AG04449 (cell line): ENCODE data around the gene CACNB1.

ENCODE experiments used
- CTCF ChIA-PET: fragments of 350-600 bp; formaldehyde crosslinking; extraction: SDS; loops from one replicate; lab custom pipeline; 2021; ENCODE audit warnings: antibody characterized with exemption; lab: Yijun Ruan, JAX
- POLR2A ChIA-PET: fragments of 400-600, 350-600 bp; formaldehyde crosslinking; extraction: SDS; loops from one replicate; lab custom pipeline; 2020; ENCODE audit warnings: antibody characterized with exemption, inconsistent platforms; lab: Yijun Ruan, JAX
- DNase-seq: peaks from one replicate; pipeline ENCODE4 v3.0.0-alpha.2; 2010; ENCODE audit warnings: low read depth, low spot score
- H3K4me3 ChIP-seq: 2 replicates; pipeline ENCODE4 v1.5.1; 2011; ENCODE audit warnings: low read depth, mild to moderate bottlenecking, control low read depth, low read length
- TF ChIP-seq, protein P1 (sequence below): IDR thresholded peaks from one replicate; pipeline ENCODE4 v1.5.1; 2011; ENCODE audit warnings: mild to moderate bottlenecking, moderate library complexity, low read length, control low read depth, inconsistent platforms; ENCODE audit not compliant: insufficient read depth; ENCODE audit errors: missing control alignments

The CACNB1 gene

DNA sequence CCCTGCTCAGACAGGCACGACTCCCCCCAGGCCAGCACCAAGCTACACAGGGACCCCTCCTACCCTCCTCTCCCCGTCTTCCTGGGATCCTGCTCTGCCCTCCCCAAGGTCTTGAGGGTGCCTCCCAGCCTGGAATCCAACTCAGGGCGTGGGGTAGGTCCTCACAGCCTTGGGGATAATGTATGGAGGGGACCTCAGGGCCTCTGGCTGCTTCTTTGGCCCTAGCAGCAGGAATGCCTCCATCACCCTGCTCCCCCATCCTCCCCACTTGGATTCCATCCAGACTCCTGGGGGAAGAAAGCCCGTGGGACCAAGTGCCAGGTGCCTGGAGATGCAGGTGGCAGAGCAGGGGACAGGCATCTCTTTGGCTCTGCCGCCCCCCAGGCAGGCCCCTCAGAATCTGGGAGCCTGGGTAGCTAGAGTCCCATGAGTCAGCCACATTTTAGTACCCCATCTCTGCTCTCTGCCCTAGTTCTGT, 39.0 kb upstream of the CACNB1 start:
- CTCF ChIA-PET, result interaction anchor here (0.7 to 20.3 kb wide), 19 partner anchors 8 to 328 kb away, joined by 3 to 429 read pairs (median 4); partner anchors contain the start of gene RPL19
- DNase-seq, result no peak
- POLR2A ChIA-PET, result no interaction called here
- TF ChIP-seq, protein P1, sequence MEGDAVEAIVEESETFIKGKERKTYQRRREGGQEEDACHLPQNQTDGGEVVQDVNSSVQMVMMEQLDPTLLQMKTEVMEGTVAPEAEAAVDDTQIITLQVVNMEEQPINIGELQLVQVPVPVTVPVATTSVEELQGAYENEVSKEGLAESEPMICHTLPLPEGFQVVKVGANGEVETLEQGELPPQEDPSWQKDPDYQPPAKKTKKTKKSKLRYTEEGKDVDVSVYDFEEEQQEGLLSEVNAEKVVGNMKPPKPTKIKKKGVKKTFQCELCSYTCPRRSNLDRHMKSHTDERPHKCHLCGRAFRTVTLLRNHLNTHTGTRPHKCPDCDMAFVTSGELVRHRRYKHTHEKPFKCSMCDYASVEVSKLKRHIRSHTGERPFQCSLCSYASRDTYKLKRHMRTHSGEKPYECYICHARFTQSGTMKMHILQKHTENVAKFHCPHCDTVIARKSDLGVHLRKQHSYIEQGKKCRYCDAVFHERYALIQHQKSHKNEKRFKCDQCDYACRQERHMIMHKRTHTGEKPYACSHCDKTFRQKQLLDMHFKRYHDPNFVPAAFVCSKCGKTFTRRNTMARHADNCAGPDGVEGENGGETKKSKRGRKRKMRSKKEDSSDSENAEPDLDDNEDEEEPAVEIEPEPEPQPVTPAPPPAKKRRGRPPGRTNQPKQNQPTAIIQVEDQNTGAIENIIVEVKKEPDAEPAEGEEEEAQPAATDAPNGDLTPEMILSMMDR, result no peak
- H3K4me3 ChIP-seq, result no peak overlapping the region

DNA sequence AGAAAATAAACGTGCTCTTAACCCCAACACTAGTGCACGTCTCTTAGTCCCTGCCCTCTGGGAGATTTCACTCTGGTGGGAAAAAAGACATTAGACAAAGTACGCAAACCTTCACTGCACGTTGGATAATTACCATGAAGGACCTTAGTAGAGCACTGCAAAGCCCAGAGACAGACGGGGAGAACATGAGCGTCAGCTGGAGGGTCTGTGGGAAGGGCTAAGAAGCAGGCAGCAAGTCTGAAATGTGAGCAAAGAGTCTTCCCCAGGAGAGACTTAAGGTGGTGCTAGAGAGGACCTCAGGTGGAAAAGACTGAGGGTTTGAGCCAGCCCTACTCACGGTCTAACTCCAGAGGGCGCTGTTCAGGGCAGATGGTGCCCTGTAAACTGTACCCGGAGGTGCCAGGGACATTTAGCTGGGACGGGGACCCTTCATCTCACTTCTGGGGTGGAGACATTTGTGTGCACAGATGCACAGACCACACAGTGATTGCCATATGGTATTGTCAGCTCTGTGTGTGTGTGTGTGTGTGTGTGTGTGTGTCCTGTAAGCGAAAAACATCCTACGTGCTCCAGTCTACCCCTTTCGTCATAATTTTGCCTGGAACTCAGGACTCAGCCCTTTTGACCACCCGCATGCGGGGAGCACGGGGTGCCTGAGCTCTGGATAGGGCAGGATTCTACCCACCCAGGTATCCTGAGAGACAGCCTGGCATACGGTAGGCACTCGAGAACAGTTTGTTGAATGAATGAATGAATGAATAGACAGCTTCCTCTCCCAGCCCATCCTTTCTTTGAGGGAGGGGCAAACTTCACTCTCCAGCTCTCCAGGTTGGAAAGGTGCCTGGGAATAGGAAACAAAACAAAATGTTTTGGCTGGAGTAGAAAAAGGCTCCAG, 38.3 kb upstream of the CACNB1 start:
- TF ChIP-seq, protein P1, result peak; percentile 69
- H3K4me3 ChIP-seq, result no peak overlapping the region
- ChIA-PET CTCF (interaction anchor here (0.6 to 20.3 kb wide), 21 partner anchors 9 to 327 kb away, joined by 3 to 429 read pairs (median 4); partner anchors contain the start of gene RPL19), POLR2A (interaction anchor here (1.0 kb wide), 1 partner anchor 36 kb away, joined by 3 read pairs; the partner anchor contains the start of gene RPL19)
- DNase-seq, result no peak

DNA sequence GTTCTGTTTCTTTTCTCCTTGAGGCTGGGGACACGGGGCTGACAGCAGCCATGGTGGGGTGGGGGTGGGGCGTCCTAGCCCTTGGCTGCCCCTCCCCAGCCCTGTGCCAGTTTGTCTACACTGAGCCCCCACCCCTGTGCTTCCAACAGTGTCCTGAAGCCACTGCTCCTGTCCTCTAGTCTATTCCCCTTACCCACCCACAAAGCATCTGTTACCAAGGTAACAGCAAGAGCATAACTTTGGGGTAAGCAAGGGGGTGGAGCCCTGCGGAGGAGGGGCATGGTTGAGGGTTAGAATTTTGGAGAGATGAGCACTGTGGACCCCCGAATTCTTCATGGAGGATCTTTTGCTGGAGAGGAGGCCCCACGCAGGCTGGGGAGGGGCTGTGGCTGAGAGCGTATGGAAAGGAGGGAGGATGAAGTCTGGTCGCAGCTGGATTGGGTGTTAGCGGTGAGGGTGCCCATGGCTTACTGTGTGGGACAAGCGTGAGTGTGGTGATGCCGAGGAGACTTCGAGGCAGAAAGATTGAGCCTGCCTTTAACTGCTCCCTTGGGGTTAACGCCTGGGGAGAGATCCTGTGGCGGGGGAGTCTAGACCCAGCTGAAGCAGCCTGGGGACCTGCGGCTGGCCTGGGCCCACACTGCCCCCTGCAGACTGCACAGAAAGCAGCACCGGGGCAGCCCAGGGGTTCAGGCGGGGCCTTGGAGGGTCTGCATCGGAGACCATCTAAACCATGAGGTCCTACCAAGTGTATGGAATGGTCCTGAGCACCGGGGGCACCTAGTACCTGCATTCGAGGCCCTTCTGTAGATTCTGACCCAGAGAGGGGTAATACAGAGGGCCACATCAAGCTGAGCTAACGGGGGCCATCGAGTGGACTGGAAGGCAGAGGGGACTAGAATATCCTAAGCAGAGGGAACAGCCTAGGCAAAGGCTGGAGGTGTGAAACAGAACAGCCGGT, 34.4 kb upstream of the CACNB1 start:
- DNase-seq, result no peak
- TF ChIP-seq, protein P1, result peak; percentile 91
- ChIA-PET POLR2A (interaction anchor here (1.6 kb wide), 1 partner anchor 32 kb away, joined by 6 read pairs; the partner anchor contains the start of gene RPL19), CTCF (interaction anchor here (0.7 to 20.3 kb wide), 23 partner anchors 9 to 250 kb away, joined by 3 to 429 read pairs (median 7); partner anchors contain the start of genes ARL5C, CACNB1 and RPL19)
- H3K4me3 ChIP-seq, result peak overlapping the region; percentile 34

DNA sequence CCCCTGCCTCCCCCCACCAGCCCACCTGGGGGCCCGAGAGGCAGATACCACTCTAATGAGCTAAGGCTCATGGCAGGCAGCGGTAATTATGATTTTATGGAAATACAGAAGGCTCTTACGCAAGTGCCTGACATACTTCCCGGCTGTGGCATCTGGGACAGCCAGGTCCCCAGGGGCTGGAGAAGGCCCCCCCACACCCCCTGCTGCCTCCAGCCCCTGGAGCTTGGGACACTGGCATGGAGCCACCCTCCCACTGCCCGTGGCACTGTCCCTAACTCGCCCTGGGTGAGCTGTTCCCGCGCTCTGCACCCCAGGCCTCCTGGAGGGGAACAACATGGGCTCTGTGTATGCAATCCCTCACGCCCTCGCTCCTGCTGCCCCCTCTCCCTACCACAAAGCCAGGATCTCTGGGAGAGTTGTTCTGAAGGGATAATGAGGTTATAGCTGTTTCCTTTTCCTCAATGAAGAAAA, 33.7 kb upstream of the CACNB1 start:
- ChIA-PET POLR2A (interaction anchor here (1.1 to 1.6 kb wide), 2 partner anchors 13 to 31 kb away, joined by 3 to 6 read pairs; partner anchors contain the start of gene RPL19), CTCF (interaction anchor here (0.5 to 20.3 kb wide), 18 partner anchors 9 to 250 kb away, joined by 3 to 429 read pairs (median 10); partner anchors contain the start of genes ARL5C, CACNB1, PLXDC1 and RPL19)
- H3K4me3 ChIP-seq, result no peak overlapping the region
- TF ChIP-seq, protein P1, result no peak
- no peak for DNase-seq

DNA sequence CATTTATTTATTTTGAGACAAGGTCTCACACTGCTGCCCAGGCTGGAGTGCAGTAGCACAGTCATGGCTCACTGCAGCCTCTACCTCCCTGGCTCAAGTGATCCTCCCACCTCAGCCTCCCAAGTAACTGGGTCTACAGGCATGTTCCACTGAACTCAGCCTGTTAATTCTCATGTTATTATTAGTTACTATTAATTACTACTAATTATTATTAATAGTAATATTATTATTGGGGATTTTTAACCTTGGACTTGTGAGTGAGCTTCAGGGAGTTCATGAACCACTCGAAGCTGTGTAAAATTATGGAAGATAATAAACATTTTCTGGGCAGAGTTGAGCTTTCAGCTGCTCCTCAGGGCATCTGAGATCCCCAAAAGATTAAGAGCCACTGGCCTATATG, 32.9 kb upstream of the CACNB1 start:
- CTCF ChIA-PET, result interaction anchor here (1.2 to 20.3 kb wide), 10 partner anchors 8 to 246 kb away, joined by 3 to 429 read pairs (median 22); partner anchors contain the start of genes ARL5C and RPL19

More for the DNA sequence above, 32.9 kb upstream of the CACNB1 start:
- H3K4me3 ChIP-seq, result no peak overlapping the region
- POLR2A ChIA-PET, result interaction anchor here (1.1 to 1.6 kb wide), 2 partner anchors 14 to 31 kb away, joined by 3 to 6 read pairs; partner anchors contain the start of gene RPL19
- TF ChIP-seq, protein P1, result no peak
- no peak for DNase-seq
